Measurements from ENCODE around the gene PLAC8.

- no peak for TF ChIP-seq CTCF (tag by site-specific recombination; IDR thresholded peaks at IDR 0.05)
- TF ChIP-seq TCF7L2 (IDR thresholded peaks at IDR 0.05; ENCODE audit: borderline replicate concordance, low read depth, low read length): no peak
- TF ChIP-seq SETDB1 (IDR thresholded peaks at IDR 0.05; ENCODE audit: insufficient read length, low read length): no peak
- no peak for TF ChIP-seq ZXDB (tag by site-specific recombination; IDR thresholded peaks at IDR 0.05)
- no peak for TF ChIP-seq ZNF274 (IDR thresholded peaks at IDR 0.05; ENCODE audit: low read length)
- TF ChIP-seq ZNF274 (tag by site-specific recombination; IDR thresholded peaks at IDR 0.05; ENCODE audit: borderline replicate concordance): no peak
- TF ChIP-seq ZNF24 (tag by site-specific recombination; IDR thresholded peaks at IDR 0.05): no peak
- no peak for TF ChIP-seq ZNF23 (tag by site-specific recombination; IDR thresholded peaks at IDR 0.05; ENCODE audit: borderline replicate concordance)
- TF ChIP-seq ZSCAN18 (tag by site-specific recombination; IDR thresholded peaks at IDR 0.05): no peak
- TF ChIP-seq ZNF837 (tag by site-specific recombination; IDR thresholded peaks at IDR 0.05): no peak
- no peak for TF ChIP-seq ZEB2 (tag by site-specific recombination; IDR thresholded peaks at IDR 0.05)
- TF ChIP-seq ZNF239 (tag by site-specific recombination; IDR thresholded peaks at IDR 0.05): no peak
- TF ChIP-seq ZNF184 (tag by site-specific recombination; IDR thresholded peaks at IDR 0.05): no peak
- TF ChIP-seq ZNF394 (tag by site-specific recombination; IDR thresholded peaks at IDR 0.05; ENCODE audit: borderline replicate concordance): no peak
Observed at GRCh38 chr4:83107631-83108030, 6.9 kb downstream of the PLAC8 start.

Data from HEK293 (cell line).